Thymus (tissue), 11 donors: ENCODE results near the gene CIDEB. TPM values are rescaled to one million over a fixed set of nuclear protein-coding genes. Genes with fewer than 3 reads are reported as not detected.

Experiments
- DNase-seq, 9 donors: peaks; one replicate each; pipeline ENCODE4 v3.0.0-alpha.2; 2013; ENCODE audit warnings: low spot score in 9 of 9, low read depth in 6 of 9, missing footprints in 1 of 9
- H3K27ac ChIP-seq, 2 donors: one replicate each; pipeline ENCODE4 v1.5.1; 2013; ENCODE audit warnings: control low read depth in 1 of 2, low read depth in 1 of 2, low read length in 1 of 2, mild to moderate bottlenecking in 1 of 2, moderate library complexity in 1 of 2
- H3K27me3 ChIP-seq, 2 donors: one replicate each; pipeline ENCODE4 v1.5.1; 2013; ENCODE audit warnings: low read length in 1 of 2; ENCODE audit not compliant: control insufficient read depth in 2 of 2, insufficient read depth in 1 of 2
- H3K36me3 ChIP-seq, 2 donors: one replicate each; pipeline ENCODE4 v1.5.1; 2013; ENCODE audit warnings: low read length in 1 of 2, mild to moderate bottlenecking in 1 of 2, moderate library complexity in 1 of 2; ENCODE audit not compliant: control insufficient read depth in 2 of 2, insufficient read depth in 2 of 2
- H3K4me1 ChIP-seq, 2 donors: one replicate each; pipeline ENCODE4 v1.5.1; 2013; ENCODE audit warnings: low read length in 2 of 2; ENCODE audit not compliant: control insufficient read depth in 2 of 2, insufficient read depth in 2 of 2
- H3K4me3 ChIP-seq, 2 donors: one replicate each; pipeline ENCODE4 v1.5.1; 2013; ENCODE audit warnings: low read length in 2 of 2, control low read depth in 1 of 2, mild to moderate bottlenecking in 1 of 2
- H3K9me3 ChIP-seq, 2 donors: one replicate each; pipeline ENCODE4 v1.5.1; 2013; ENCODE audit warnings: low read length in 1 of 2, mild to moderate bottlenecking in 1 of 2; ENCODE audit not compliant: control insufficient read depth in 2 of 2, insufficient read depth in 1 of 2
- WGBS: extraction: QIAGEN DNeasy Blood & Tissue Kit; methylation state at CpG from one replicate; pipeline ENCODE4 v1.1.7; 2013; 5-methylcytosine and 5-hydroxymethylcytosine counted together
- polyA plus RNA-seq: library from polyadenylated mRNA; stranded (reverse); fragments of 200-250 nt; gene quantifications from one replicate; pipeline ENCODE4 v1.2.3, GENCODE V29; 2013
- total RNA-seq: library from RNA; stranded (reverse); fragments of 120-200 nt; gene quantifications from one replicate; pipeline ENCODE4 v1.2.4, GENCODE V29; 2013
- donor health status: healthy.

Gene CIDEB
- total and polyA plus RNA-seq, 2 donors: 8.1 to 13.4 TPM

- peaks cover 4 to 6% of the 10 kb centered on the region in 2 donors for H3K36me3 ChIP-seq
- H3K27me3 ChIP-seq: no peaks in the 10 kb centered on the region
- no peak overlapping the region for H3K4me3 ChIP-seq
- H3K9me3 ChIP-seq: no peaks in the 10 kb centered on the region
- WGBS: 97% methylated on average over 19 of the region's 19 CpGs
- H3K4me1 ChIP-seq: peaks cover 0 to 4% of the 10 kb centered on the region in 2 donors
- H3K27ac ChIP-seq: no peak overlapping the region
- DNase-seq: no peak
These were observed 45.8 kb downstream of the CIDEB start for GRCh38 chr14:24261969-24262327.

DNA sequence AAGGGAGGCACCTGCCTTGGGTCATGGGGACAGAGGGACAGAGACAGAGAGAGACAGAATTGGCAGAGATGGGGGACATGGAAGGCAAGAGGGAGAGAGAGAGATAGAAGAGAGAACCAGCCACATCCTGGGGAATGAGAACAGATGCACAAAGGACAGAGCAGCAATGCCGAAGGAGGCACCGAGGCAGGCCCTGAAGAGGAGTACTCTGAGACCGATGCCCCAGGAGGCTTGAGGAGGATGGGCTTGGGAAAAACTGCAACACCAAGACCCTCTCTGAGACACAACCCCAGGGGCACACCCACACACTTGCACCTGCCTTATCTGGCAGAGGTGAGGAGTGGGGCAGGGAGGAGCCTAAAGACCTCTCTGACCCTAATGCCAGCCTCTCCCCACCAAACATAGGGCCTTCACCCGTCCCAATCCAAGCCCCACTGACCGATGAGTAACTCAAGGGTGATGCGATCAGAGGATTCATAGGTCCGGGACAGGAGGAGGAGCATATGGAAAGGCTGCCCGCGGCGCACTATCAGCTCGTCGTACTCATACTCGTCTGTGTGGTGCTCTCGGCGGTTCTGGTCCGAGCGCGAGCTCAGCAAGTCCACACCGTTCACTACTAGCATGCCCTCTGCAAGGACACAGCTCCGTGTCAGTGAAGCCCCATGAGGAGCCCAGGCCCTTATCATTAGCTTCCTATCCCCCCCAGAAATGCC lies 46.4 kb downstream of the CIDEB start:
- no peak for DNase-seq
- WGBS: 93% methylated on average over 20 of the region's 20 CpGs
- Histone ChIP-seq H3K4me1 (peaks cover 0 to 4% of the 10 kb centered on the region in 2 donors), H3K36me3 (peaks cover 3 to 4% of the 10 kb centered on the region in 2 donors), H3K27me3 (no peaks in the 10 kb centered on the region), H3K9me3 (no peaks in the 10 kb centered on the region), H3K27ac (no peak overlapping the region), H3K4me3 (no peak overlapping the region)

GRCh38 chr14:24260780-24261157 lies 47.0 kb downstream of the CIDEB start:
- no peak for DNase-seq
- Histone ChIP-seq H3K36me3 (peaks cover 0 to 4% of the 10 kb centered on the region in 2 donors), H3K27ac (no peak overlapping the region)

DNA sequence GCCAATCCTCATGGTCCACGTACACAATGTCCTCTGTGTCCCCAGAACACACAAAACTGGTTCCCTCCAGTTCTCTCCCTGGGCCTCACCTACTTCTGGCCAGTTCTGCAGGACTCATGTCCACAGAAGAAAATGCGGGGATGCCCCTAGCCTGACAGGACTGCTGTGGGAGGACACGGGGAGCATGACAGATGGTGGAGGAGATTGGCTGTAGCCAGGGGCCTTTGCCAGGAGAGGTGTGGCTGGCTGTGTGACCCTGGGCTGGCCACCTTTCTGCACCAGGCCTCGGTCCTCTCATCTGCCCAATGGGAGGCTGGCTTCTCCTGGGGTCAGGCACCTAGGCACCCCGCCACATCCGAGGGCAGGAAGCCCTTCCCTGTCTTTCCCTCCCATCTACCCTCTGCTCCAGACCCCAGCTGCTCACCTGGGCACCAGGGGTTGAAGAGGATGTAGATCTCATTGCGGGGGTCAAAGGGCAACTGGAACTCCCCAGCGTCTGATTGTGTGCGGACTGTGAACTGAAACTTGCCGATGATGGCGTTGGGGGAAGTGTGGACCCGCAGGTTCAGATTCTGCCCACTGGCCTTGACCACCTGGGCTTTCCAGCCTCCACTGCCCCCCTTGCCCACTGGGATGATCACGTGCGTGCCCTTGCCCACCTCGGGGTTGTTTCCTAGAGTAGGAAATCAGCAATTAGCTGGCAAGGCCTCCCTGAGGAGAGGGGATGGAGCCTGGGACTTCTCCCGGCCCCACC lies 47.6 kb downstream of the CIDEB start:
- Histone ChIP-seq H3K27ac (no peak overlapping the region), H3K9me3 (no peaks in the 10 kb centered on the region), H3K27me3 (no peaks in the 10 kb centered on the region), H3K4me3 (no peak overlapping the region), H3K36me3 (peaks cover 0 to under 1% of the 10 kb centered on the region in 2 donors), H3K4me1 (peaks cover 0 to 4% of the 10 kb centered on the region in 2 donors)
- DNase-seq: no peak
- WGBS: 95% methylated on average over 16 of the region's 16 CpGs

More at GRCh38 chr14:24260780-24261157, 47.0 kb downstream of the CIDEB start:
- Histone ChIP-seq H3K4me1 (peaks cover 0 to 4% of the 10 kb centered on the region in 2 donors), H3K4me3 (no peak overlapping the region), H3K27me3 (no peaks in the 10 kb centered on the region), H3K9me3 (no peaks in the 10 kb centered on the region)
- 95% methylated on average over 4 of the region's 4 CpGs for WGBS

- Histone ChIP-seq H3K9me3 (no peaks in the 10 kb centered on the region), H3K27me3 (no peaks in the 10 kb centered on the region), H3K4me1 (peaks cover 0 to 2% of the 10 kb centered on the region in 2 donors), H3K4me3 (no peak overlapping the region), H3K36me3 (no peaks in the 10 kb centered on the region), H3K27ac (no peak overlapping the region)
- DNase-seq: no peak
- WGBS: 96% methylated on average over 16 of the region's 16 CpGs
These were observed 48.3 kb downstream of the CIDEB start for GRCh38 chr14:24259282-24260025.

DNA sequence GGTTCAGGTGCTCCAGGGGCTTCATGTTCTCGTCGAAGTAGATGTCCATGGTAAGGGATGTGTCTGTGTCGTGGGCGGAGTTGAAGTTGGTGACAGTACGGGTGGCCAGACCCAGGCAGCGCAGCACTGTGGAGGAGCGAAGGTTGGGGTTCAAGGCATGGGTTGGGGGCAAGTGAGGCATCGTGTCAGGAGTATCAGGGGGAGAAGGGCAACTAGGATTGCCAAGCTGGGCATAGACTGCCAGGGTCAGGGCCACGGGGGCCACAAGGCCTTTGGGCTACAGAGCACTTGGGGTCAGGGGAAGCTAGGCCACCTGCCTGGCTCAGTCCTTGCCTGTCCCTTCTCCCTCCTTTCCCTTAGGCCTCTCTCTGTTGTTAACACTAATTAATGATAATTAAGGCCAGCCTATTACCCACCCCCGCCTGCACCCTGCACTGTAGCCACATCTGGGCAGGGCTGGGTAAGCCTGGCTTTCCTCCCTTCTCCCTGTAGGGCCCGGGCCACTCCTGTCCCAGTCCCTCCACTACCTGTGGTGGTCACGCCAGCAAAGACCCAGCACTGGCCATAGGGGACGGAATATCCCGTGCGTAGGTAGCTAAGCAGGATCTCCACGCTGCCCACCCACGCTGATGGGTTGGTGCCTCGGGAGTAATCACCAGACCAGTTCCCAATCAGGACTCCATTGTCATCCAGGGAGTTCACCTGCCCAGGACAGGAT lies 49.1 kb downstream of the CIDEB start:
- H3K9me3 ChIP-seq: no peaks in the 10 kb centered on the region
- WGBS: 97% methylated on average over 18 of the region's 18 CpGs
- no peak overlapping the region for H3K4me3 ChIP-seq
- H3K27me3 ChIP-seq: no peaks in the 10 kb centered on the region
- peak overlapping the region in 1 of 2 donors; percentile 21 for H3K27ac ChIP-seq
- H3K36me3 ChIP-seq: no peaks in the 10 kb centered on the region
- no peak for DNase-seq
- H3K4me1 ChIP-seq: no peaks in the 10 kb centered on the region

GRCh38 chr14:24258119-24258518 lies 49.7 kb downstream of the CIDEB start:
- DNase-seq: no peak
- Histone ChIP-seq H3K4me1 (no peaks in the 10 kb centered on the region), H3K27ac (no peak overlapping the region), H3K4me3 (no peak overlapping the region), H3K36me3 (no peaks in the 10 kb centered on the region), H3K27me3 (no peaks in the 10 kb centered on the region), H3K9me3 (no peaks in the 10 kb centered on the region)
- WGBS: 97% methylated on average over 9 of the region's 9 CpGs

DNA sequence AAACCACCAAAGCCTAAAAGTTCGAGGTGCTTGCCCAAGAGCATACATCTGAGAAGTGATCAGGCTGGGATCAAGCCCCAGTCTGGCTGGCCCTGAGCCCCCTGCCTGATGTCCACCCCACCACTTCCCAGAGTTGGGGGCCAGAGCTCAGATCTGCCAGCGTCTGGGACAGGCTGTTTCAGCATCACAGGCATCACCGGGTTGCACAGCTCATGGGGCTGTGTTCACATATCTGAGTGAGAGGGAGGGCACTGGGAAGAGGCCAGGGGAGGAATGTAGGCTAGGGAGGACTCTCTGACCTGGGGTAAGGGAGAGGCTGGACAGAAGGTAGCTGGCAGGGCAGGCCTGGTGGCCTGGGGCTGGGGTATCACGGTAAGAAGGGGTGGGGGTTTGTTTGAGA lies 50.8 kb downstream of the CIDEB start:
- no peak for DNase-seq
- H3K27ac ChIP-seq: no peak overlapping the region
- H3K36me3 ChIP-seq: no peaks in the 10 kb centered on the region
- no peak overlapping the region for H3K4me3 ChIP-seq
- 95% methylated on average over 4 of the region's 4 CpGs for WGBS
- no peaks in the 10 kb centered on the region for H3K9me3 ChIP-seq
- no peaks in the 10 kb centered on the region for H3K27me3 ChIP-seq
- H3K4me1 ChIP-seq: no peaks in the 10 kb centered on the region
